Esophagus squamous epithelium (tissue), 4 donors: ENCODE results near the gene PLA1A.

Source experiments
- CTCF ChIP-seq, 6 experiments: fragments of 450-650 bp in 4 of 6; fragments of 200-600 bp in 2 of 6; sonication (generic) in 2 of 6; IDR thresholded peaks; one replicate each; pipeline ENCODE4 v1.5.1; 2016 to 2019; ENCODE audit warnings: antibody characterized with exemption in 6 of 6, mild to moderate bottlenecking in 4 of 6, moderate library complexity in 4 of 6
- POLR2A ChIP-seq, 4 donors: fragments of 450-650 bp; IDR thresholded peaks; one replicate each; pipeline ENCODE4 v1.6.1; 2017; ENCODE audit warnings: antibody characterized with exemption in 4 of 4, mild to moderate bottlenecking in 4 of 4, moderate library complexity in 3 of 4

GRCh38 chr3:119601154-119601553 lies 3.5 kb downstream of the PLA1A start:
- TF ChIP-seq CTCF (IDR thresholded peaks at IDR 0.05) (no peak), POLR2A (IDR thresholded peaks at IDR 0.05) (no peak)
